ENCODE data around the gene EME2. TPM values are rescaled to one million over a fixed set of nuclear protein-coding genes. Genes with fewer than 3 reads are reported as not detected.

The EME2 gene
- total RNA-seq, 1 donor from 2014 or later: 14.0 TPM

DNA sequence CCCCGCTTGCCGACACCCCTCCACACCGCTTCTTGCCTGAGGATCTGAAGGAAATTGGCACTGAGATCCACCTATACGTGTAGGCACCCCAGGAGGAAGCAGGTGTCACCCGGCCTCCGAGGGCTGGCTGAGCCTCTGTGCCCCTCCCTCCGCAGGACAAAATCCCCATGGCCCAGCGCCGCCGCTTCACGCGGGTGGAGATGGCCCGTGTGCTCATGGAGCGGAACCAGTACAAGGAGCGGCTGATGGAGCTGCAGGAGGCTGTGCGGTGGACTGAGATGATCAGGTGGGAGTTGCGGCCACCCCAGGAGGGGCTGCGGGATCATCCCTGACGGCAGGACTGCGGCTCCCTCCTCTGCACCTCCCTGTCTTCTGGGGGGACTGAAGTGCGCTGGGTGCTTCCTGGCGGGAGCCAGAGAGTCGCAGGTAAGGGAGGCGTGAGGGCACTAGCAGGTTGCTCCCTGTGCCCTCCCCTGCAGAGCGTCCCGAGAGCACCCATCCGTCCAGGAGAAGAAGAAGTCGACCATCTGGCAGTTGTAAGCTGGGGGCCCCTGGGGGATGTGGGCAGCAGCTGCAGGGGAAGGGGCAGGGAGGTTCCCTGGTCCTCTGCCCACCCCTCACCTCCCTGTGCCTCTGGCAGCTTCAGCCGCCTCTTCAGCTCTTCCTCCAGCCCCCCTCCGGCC is 10.3 kb upstream of the EME2 start:
- H3K4me3 ChIP-seq (ENCODE audit: low read depth, low read length): no peak overlapping the region
- DNase-seq (ENCODE audit: low read depth): no peak
- TF ChIP-seq, protein P1, sequence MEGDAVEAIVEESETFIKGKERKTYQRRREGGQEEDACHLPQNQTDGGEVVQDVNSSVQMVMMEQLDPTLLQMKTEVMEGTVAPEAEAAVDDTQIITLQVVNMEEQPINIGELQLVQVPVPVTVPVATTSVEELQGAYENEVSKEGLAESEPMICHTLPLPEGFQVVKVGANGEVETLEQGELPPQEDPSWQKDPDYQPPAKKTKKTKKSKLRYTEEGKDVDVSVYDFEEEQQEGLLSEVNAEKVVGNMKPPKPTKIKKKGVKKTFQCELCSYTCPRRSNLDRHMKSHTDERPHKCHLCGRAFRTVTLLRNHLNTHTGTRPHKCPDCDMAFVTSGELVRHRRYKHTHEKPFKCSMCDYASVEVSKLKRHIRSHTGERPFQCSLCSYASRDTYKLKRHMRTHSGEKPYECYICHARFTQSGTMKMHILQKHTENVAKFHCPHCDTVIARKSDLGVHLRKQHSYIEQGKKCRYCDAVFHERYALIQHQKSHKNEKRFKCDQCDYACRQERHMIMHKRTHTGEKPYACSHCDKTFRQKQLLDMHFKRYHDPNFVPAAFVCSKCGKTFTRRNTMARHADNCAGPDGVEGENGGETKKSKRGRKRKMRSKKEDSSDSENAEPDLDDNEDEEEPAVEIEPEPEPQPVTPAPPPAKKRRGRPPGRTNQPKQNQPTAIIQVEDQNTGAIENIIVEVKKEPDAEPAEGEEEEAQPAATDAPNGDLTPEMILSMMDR (conservative IDR thresholded peaks at IDR 0.05; ENCODE audit: low read depth, low read length): no peak

DNA sequence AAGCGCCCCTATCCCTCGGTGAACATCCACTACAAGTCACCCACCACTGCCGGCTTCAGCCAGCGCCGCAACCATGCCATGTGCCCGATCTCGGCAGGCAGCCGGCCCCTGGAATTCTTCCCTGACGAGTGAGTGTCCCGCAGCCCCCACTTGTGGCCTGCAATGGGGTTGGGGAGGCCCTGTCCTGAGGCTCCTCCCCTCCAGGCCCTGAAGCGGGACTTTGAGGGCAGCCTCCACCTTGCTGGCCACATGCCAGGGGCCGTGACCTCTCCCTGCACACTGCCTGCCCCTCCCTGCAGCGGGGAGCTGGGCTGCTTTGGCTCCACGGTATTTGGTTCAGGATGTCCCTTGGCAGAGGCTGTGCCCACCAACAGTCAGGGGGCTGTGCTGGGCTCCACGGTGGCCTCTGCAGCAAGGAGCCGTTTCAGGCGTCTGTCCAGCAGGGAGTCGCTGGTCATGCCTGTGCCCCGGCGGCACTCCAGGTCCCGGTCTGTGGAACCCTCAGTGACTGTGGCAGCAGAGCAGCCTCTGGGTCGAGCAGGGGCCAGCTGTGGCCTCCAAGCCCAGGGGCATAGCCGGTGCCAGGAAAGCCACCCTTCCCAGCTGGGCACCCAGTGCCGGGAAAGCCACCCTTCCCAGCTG is 9.6 kb upstream of the EME2 start:
- H3K4me3 ChIP-seq (ENCODE audit: low read depth, low read length): no peak overlapping the region
- DNase-seq (ENCODE audit: low read depth): no peak
- TF ChIP-seq, protein P1 (conservative IDR thresholded peaks at IDR 0.05; ENCODE audit: low read depth, low read length): no peak

DNA sequence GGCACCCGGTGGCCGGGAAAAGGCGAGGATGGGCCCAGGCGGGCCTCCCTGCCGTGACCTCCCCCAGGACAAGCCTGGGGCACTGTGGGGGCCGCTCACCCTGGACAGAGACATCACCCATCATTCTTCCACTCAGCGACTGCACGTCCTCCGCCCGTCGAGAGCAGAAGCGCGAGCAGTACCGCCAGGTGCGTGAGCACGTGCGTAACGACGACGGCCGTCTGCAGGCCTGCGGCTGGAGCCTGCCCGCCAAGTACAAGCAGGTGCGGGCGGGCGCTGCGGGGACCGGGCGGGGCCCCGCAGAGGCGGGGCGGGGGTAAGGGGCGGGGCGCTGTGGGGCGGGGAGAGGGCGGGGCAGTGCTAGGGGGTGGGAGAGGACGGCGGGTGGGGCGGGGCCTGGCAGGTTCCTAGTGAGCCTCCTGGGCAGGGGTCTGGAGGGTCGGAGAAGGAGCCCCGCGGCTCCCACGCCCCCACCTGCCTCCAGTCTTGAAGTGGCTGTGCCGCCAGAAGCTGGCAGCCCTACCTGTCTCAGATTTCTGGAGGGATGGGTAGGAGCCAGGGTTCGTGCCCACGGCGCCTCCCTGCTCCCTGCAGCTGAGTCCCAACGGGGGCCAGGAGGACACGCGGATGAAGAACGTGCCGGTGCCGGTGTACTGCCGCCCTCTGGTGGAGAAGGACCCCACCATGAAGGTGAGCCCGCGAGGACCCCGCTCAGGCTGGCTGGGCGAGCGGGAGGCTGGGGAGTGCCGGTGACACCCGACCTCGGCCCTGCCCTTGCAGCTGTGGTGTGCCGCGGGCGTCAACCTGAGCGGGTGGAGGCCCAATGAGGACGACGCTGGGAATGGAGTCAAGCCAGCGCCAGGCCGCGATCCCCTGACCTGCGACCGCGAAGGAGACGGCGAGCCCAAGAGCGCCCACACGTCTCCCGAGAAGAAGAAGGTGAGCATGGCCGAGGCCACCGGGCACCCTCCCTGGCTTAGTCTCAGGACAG is 8.8 kb upstream of the EME2 start:
- DNase-seq (ENCODE audit: low read depth): no peak
- H3K4me3 ChIP-seq (ENCODE audit: low read depth, low read length): no peak overlapping the region
- TF ChIP-seq, protein P1 (conservative IDR thresholded peaks at IDR 0.05; ENCODE audit: low read depth, low read length): peak; percentile 35

DNA sequence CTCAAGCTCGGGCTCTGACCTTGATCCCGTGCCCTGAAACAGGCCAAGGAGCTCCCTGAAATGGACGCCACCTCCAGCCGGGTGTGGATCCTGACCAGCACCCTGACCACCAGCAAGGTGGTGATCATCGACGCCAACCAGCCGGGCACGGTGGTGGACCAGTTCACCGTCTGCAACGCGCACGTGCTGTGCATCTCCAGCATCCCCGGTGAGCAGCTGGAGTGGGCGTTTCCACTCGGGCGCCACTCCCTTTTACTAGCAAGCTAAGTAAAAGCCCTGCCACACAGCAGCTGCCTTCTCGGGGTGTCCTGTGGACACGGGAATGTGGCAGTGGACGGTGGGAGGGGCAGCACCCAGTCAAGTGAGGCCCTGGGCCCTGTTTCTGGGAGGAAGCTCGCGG is 7.6 kb upstream of the EME2 start:
- no peak overlapping the region for H3K4me3 ChIP-seq (ENCODE audit: low read depth, low read length)
- TF ChIP-seq, protein P1 (conservative IDR thresholded peaks at IDR 0.05; ENCODE audit: low read depth, low read length): no peak
- DNase-seq (ENCODE audit: low read depth): no peak

DNA sequence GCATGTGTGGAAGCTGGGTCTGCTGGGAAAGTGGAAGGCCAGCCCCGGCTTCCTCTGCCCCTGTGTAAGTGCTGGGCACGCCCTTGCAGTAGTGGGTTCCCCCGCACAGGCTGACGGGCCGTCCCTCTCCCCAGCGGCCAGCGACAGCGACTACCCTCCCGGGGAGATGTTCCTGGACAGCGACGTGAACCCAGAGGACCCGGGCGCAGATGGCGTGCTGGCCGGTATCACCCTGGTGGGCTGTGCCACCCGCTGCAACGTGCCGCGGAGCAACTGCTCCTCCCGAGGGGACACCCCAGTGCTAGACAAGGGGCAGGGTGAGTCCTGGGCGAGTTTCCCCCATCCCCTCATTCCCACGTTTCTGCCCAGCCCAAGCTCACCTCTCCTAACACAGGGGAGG is 6.8 kb upstream of the EME2 start:
- TF ChIP-seq, protein P1 (conservative IDR thresholded peaks at IDR 0.05; ENCODE audit: low read depth, low read length): no peak
- DNase-seq (ENCODE audit: low read depth): no peak
- H3K4me3 ChIP-seq (ENCODE audit: low read depth, low read length): no peak overlapping the region

DNA sequence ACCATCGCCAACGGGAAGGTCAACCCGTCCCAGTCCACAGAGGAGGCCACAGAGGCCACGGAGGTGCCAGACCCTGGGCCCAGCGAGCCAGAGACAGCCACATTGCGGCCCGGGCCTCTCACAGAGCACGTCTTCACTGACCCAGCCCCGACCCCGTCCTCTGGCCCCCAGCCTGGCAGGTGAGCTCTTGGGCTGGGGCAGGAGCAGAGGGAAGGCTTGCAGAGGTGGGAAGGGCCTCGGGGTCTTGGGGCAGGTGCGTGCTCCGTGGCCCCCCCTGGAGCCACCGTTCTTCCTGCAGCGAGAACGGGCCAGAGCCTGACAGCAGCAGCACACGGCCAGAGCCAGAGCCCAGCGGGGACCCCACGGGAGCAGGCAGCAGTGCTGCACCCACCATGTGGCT is 6.4 kb upstream of the EME2 start:
- TF ChIP-seq, protein P1 (conservative IDR thresholded peaks at IDR 0.05; ENCODE audit: low read depth, low read length): no peak
- no peak overlapping the region for H3K4me3 ChIP-seq (ENCODE audit: low read depth, low read length)
- no peak for DNase-seq (ENCODE audit: low read depth)
